ENCODE data around the gene POU2AF1.

- TF ChIP-seq CREB1 (CRISPR knock-in tag; IDR thresholded peaks at IDR 0.05; ENCODE audit: low read depth) = no peak
- TF ChIP-seq CTCF (conservative IDR thresholded peaks at IDR 0.05; ENCODE audit: low read depth in 2 of 2) = no peak
- TF ChIP-seq EZH2phosphoT487 (IDR thresholded peaks at IDR 0.05; ENCODE audit: unreplicated experiment) = no peak
- no peak for TF ChIP-seq EZH2 (IDR thresholded peaks at IDR 0.05; ENCODE audit: low read depth, unreplicated experiment)
- no peak for TF ChIP-seq REST (IDR thresholded peaks at IDR 0.05; ENCODE audit: unreplicated experiment)
- no peak for TF ChIP-seq POLR2AphosphoS5 (IDR thresholded peaks at IDR 0.05; ENCODE audit: low read depth)
- no peak for TF ChIP-seq NANOG (IDR thresholded peaks at IDR 0.05; ENCODE audit: borderline replicate concordance)
Observed at GRCh38 chr11:111406589-111406988, 27.5 kb upstream of the POU2AF1 start.

All from GM23338 (cell line).